SK-N-MC (cell line): ENCODE data around the gene PLPP4.

Experiments
- DNase-seq: peaks from one replicate; pipeline ENCODE4 v3.0.0-alpha.2; 2011; ENCODE audit warnings: low read depth, low spot score
- H3K27ac ChIP-seq: fragments of 200-600 bp; sonication (generic); 2 replicates; pipeline ENCODE4 v1.5.1; 2016; ENCODE audit warnings: mixed run types
- H3K36me3 ChIP-seq: fragments of 200-600 bp; sonication (generic); 2 replicates; pipeline ENCODE4 v1.6.1; 2017; ENCODE audit warnings: antibody characterized with exemption, low read length, mixed read lengths; ENCODE audit not compliant: insufficient read depth
- H3K4me3 ChIP-seq: fragments of 200-600 bp; sonication (generic); 2 replicates; pipeline ENCODE4 v1.5.1; 2016
- H3K9ac ChIP-seq: fragments of 200-600 bp; sonication (generic); 2 replicates; pipeline ENCODE4 v1.8.0; 2017; ENCODE audit warnings: mixed run types, mixed read lengths; ENCODE audit not compliant: insufficient read length
- H3K9me3 ChIP-seq: fragments of 200-600 bp; sonication (generic); 2 replicates; pipeline ENCODE4 v1.6.1; 2017; ENCODE audit warnings: low read depth, mild to moderate bottlenecking, antibody characterized with exemption, low read length, moderate library complexity, mixed read lengths
- EZH2 ChIP-seq: fragments of 200-600 bp; sonication (generic); IDR thresholded peaks from one replicate; pipeline ENCODE4 v1.6.1; 2017; ENCODE audit warnings: antibody characterized with exemption
- FOXP2 ChIP-seq: optimal IDR thresholded peaks from 2 replicates; pipeline ENCODE3; 2011; ENCODE audit warnings: mild to moderate bottlenecking, moderate library complexity; ENCODE audit not compliant: insufficient read depth; ENCODE audit errors: extremely low read length, control extremely low read depth
- POLR2AphosphoS5 ChIP-seq: IDR thresholded peaks from 2 replicates; pipeline ENCODE4 v1.6.1; 2012; ENCODE audit warnings: mild to moderate bottlenecking, low read depth, low read length, borderline replicate concordance

PLPP4 gene

GRCh38 chr10:120456626-120457430, at the start of gene PLPP4:
PLPP4 (plus strand) TSS chr10:120457227; CDS start chr10:120457306, 79 bp downstream.
- peak within 1 kb of the TSS; percentile 40; the same call in 1 of the 2 replicates for H3K4me3 ChIP-seq
- no peak within 1 kb of the TSS for H3K9ac ChIP-seq
- no peak within 1 kb of the TSS for H3K27ac ChIP-seq
- DNase-seq, result no peak
- no peak for TF ChIP-seq POLR2AphosphoS5
- no peak for TF ChIP-seq EZH2
- TF ChIP-seq FOXP2, result no peak
- no peaks in the 10 kb centered on the region for H3K9me3 ChIP-seq
- H3K36me3 ChIP-seq, result no peaks in the 10 kb centered on the region

GRCh38 chr10:120409816-120410215, 47.2 kb upstream of the PLPP4 start:
- no peaks in the 10 kb centered on the region for H3K36me3 ChIP-seq
- H3K27ac ChIP-seq, result no peak overlapping the region
- DNase-seq, result no peak
- no peak overlapping the region for H3K4me3 ChIP-seq
- TF ChIP-seq FOXP2 (no peak), POLR2AphosphoS5 (no peak), EZH2 (no peak)
- H3K9me3 ChIP-seq, result no peaks in the 10 kb centered on the region
- no peak overlapping the region for H3K9ac ChIP-seq

GRCh38 chr10:120414946-120415345, 42.1 kb upstream of the PLPP4 start:
- TF ChIP-seq POLR2AphosphoS5 (no peak), EZH2 (no peak), FOXP2 (no peak)
- no peaks in the 10 kb centered on the region for H3K9me3 ChIP-seq
- H3K4me3 ChIP-seq, result no peak overlapping the region
- DNase-seq, result no peak
- H3K27ac ChIP-seq, result no peak overlapping the region
- no peaks in the 10 kb centered on the region for H3K36me3 ChIP-seq
- no peak overlapping the region for H3K9ac ChIP-seq

GRCh38 chr10:120415709-120416330, 41.2 kb upstream of the PLPP4 start:
- H3K9me3 ChIP-seq, result no peaks in the 10 kb centered on the region
- H3K27ac ChIP-seq, result no peak overlapping the region
- no peak for DNase-seq
- H3K36me3 ChIP-seq, result no peaks in the 10 kb centered on the region
- no peak overlapping the region for H3K9ac ChIP-seq
- no peak overlapping the region for H3K4me3 ChIP-seq
- no peak for TF ChIP-seq FOXP2
- TF ChIP-seq POLR2AphosphoS5, result no peak
- no peak for TF ChIP-seq EZH2

GRCh38 chr10:120420421-120420820, 36.6 kb upstream of the PLPP4 start:
- no peak overlapping the region for H3K9ac ChIP-seq
- H3K9me3 ChIP-seq, result no peaks in the 10 kb centered on the region
- no peak overlapping the region for H3K27ac ChIP-seq
- TF ChIP-seq FOXP2, result no peak
- no peak for DNase-seq
- no peak overlapping the region for H3K4me3 ChIP-seq
- H3K36me3 ChIP-seq, result no peaks in the 10 kb centered on the region

GRCh38 chr10:120421250-120421649, 35.8 kb upstream of the PLPP4 start:
- H3K9ac ChIP-seq, result no peak overlapping the region
- no peak for TF ChIP-seq FOXP2
- TF ChIP-seq POLR2AphosphoS5, result no peak
- no peak for TF ChIP-seq EZH2
- H3K4me3 ChIP-seq, result no peak overlapping the region
- H3K27ac ChIP-seq, result no peak overlapping the region
- no peak for DNase-seq
- no peaks in the 10 kb centered on the region for H3K9me3 ChIP-seq
- no peaks in the 10 kb centered on the region for H3K36me3 ChIP-seq

GRCh38 chr10:120422457-120422856, 34.6 kb upstream of the PLPP4 start:
- Histone ChIP-seq H3K36me3 (no peaks in the 10 kb centered on the region), H3K4me3 (no peak overlapping the region), H3K27ac (no peak overlapping the region), H3K9me3 (no peaks in the 10 kb centered on the region), H3K9ac (no peak overlapping the region)
- no peak for DNase-seq
- no peak for TF ChIP-seq FOXP2
- TF ChIP-seq POLR2AphosphoS5, result no peak
- TF ChIP-seq EZH2, result no peak

- H3K27ac ChIP-seq, result no peak overlapping the region
- H3K9me3 ChIP-seq, result no peaks in the 10 kb centered on the region
- H3K4me3 ChIP-seq, result no peak overlapping the region
- no peak overlapping the region for H3K9ac ChIP-seq
- DNase-seq, result peak; percentile 2
- no peak for TF ChIP-seq EZH2
- TF ChIP-seq POLR2AphosphoS5, result no peak
- no peaks in the 10 kb centered on the region for H3K36me3 ChIP-seq
Observed at GRCh38 chr10:120423431-120424197, 33.4 kb upstream of the PLPP4 start.
